22Rv1 (cell line): Measurements from ENCODE around the gene GPATCH1.

Experiments
- CTCF ChIP-seq: fragments of 450-650 bp; IDR thresholded peaks from 2 replicates; pipeline ENCODE4 v1.5.1; 2017; ENCODE audit warnings: mild to moderate bottlenecking
- ZFX ChIP-seq: fragments of 450-650 bp; IDR thresholded peaks from 2 replicates; pipeline ENCODE4 v1.6.1; 2017; ENCODE audit warnings: antibody characterized with exemption, borderline replicate concordance

- TF ChIP-seq CTCF (no peak), ZFX (no peak)
Observed at GRCh38 chr19:33110137-33110910, 29.3 kb downstream of the GPATCH1 start.
